Activated CD4-positive, alpha-beta T cell treated with anti-CD3 and anti-CD28 coated beads for 24 hours (primary cell): ENCODE results near the gene C20orf204.

Experiments used
- DNase-seq, 2 donors: peaks; one replicate each; pipeline ENCODE4 v3.0.0-alpha.2; 2020; ENCODE audit warnings: low read depth in 2 of 2

The C20orf204 gene

GRCh38 chr20:64071341-64072332 is 35.7 kb downstream of the C20orf204 start:
- DNase-seq = no peak

GRCh38 chr20:64072498-64073063 is 36.6 kb downstream of the C20orf204 start:
- DNase-seq = no peak

GRCh38 chr20:64073476-64074183 is 37.6 kb downstream of the C20orf204 start:
- no peak for DNase-seq

- DNase-seq = no peak
Observed at GRCh38 chr20:64074184-64074789, 38.3 kb downstream of the C20orf204 start.

- no peak for DNase-seq
Observed at GRCh38 chr20:64074963-64075362, 39.0 kb downstream of the C20orf204 start.

GRCh38 chr20:64075556-64075955 is 39.6 kb downstream of the C20orf204 start:
- DNase-seq = no peak

GRCh38 chr20:64076061-64076997 is 40.3 kb downstream of the C20orf204 start:
- DNase-seq = no peak

- no peak for DNase-seq
Observed at GRCh38 chr20:64077094-64077493, 41.1 kb downstream of the C20orf204 start.

- DNase-seq = no peak
Observed at GRCh38 chr20:64077541-64077875, 41.5 kb downstream of the C20orf204 start.

- no peak for DNase-seq
Observed at GRCh38 chr20:64077876-64078551, 42.0 kb downstream of the C20orf204 start.

GRCh38 chr20:64078934-64079272 is 42.9 kb downstream of the C20orf204 start:
- no peak for DNase-seq

GRCh38 chr20:64079273-64080012 is 43.5 kb downstream of the C20orf204 start, which contains the start of gene RGS19:
RGS19 (minus strand) TSS chr20:64079518; CDS start chr20:64076886, 2,632 bp downstream.
- peak in 1 of 2 donors; percentile 58 for DNase-seq

GRCh38 chr20:64080013-64080812 is 44.2 kb downstream of the C20orf204 start, which contains the start of gene OPRL1:
OPRL1 (plus strand) TSS chr20:64080082; CDS start chr20:64092721, 12,639 bp downstream.
- no peak for DNase-seq

GRCh38 chr20:64080813-64081623 is 45.0 kb downstream of the C20orf204 start:
- DNase-seq = no peak

GRCh38 chr20:64081624-64081964 is 45.6 kb downstream of the C20orf204 start:
- DNase-seq = no peak

- DNase-seq = no peak
Observed at GRCh38 chr20:64082126-64082731, 46.2 kb downstream of the C20orf204 start.

- DNase-seq = no peak
Observed at GRCh38 chr20:64082820-64083377, 46.9 kb downstream of the C20orf204 start.
